ENCODE data around the gene THOC1. TPM values are rescaled to one million over a fixed set of nuclear protein-coding genes. Genes with fewer than 3 reads are reported as not detected.

THOC1 gene
- total RNA-seq, 5 donors from 2014 or later (not counting 1 experiment from before 2014, with no cell fraction given) = 50.7 to 88.5 (median 53.7) TPM

DNA sequence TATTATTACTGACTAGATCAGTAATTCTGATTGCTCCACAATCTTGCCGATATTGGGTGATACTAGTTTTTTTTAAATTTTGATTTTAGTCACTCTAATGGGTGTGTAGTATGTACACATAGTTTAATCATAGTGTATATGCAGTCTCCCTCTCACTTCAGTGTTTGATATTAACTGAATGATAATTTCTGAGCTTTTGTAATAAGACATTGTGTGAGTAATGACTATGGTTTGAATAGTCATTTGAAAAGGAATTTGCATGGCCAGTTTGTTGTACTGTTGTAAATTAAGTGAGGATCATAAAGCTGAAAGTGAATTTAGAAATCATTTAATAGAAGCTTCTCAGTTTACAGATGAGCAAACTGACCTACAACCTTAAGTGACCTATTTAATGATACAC lies 76.1 kb downstream of the THOC1 start:
- no peaks in the 10 kb centered on the region for H3K27me3 ChIP-seq (replicated peaks in 1 of 2; ENCODE audit: control insufficient read depth in 2 of 2, extremely low read depth in 1 of 2, insufficient read depth in 2 of 2, low read length in 1 of 2)
- Mint-ChIP-seq H3K36me3 (peaks cover 31% of the 10 kb centered on the region), H3K4me1 (peaks cover 30 to 37% (median 36%) of the 10 kb centered on the region in 3 donors), H3K4me3 (no peak overlapping the region), H3K9me3 (no peaks in the 10 kb centered on the region), H3K27ac (no peak overlapping the region), H3K27me3 (no peaks in the 10 kb centered on the region)
- POLR2A ChIA-PET = interaction anchor here in 1 of 2 donors (0.7 kb wide), 2 partner anchors 19 to 71 kb away, joined by 3 to 4 read pairs; no protein-coding TSS in a partner anchor
- no peaks in the 10 kb centered on the region for H3K4me1 ChIP-seq (ENCODE audit: control insufficient read depth in 1 of 2, extremely low read depth in 1 of 2, insufficient read depth in 2 of 2, low read length in 2 of 2)
- H3K9me3 ChIP-seq = no peaks in the 10 kb centered on the region
- DNase-seq = no peak
- H3K27ac ChIP-seq (ENCODE audit: low read length) = no peak overlapping the region
- no CpG with 5 or more reads among the region's 1 CpG for WGBS (ENCODE audit: insufficient coverage)
- ATAC-seq (replicated peaks in 1 of 4) = no peak
- H3K36me3 ChIP-seq (ENCODE audit: control insufficient read depth in 2 of 2, extremely low read depth in 1 of 2, insufficient read depth in 1 of 2, low read length in 1 of 2) = peaks cover 2 to 11% of the 10 kb centered on the region in 2 donors
- CTCF ChIA-PET = interaction anchor here in 1 of 2 donors (0.8 kb wide), 1 partner anchor 19 kb away, joined by 3 read pairs; no protein-coding TSS in a partner anchor
- no peak overlapping the region for H3K4me3 ChIP-seq (ENCODE audit: control insufficient read depth in 1 of 2, extremely low read depth in 1 of 2, low read length in 1 of 2)

GRCh38 chr18:189254-189653 lies 78.6 kb downstream of the THOC1 start:
- H3K4me1 ChIP-seq (ENCODE audit: control insufficient read depth in 1 of 2, extremely low read depth in 1 of 2, insufficient read depth in 2 of 2, low read length in 2 of 2) = no peaks in the 10 kb centered on the region
- no peaks in the 10 kb centered on the region for H3K9me3 Mint-ChIP-seq

DNA sequence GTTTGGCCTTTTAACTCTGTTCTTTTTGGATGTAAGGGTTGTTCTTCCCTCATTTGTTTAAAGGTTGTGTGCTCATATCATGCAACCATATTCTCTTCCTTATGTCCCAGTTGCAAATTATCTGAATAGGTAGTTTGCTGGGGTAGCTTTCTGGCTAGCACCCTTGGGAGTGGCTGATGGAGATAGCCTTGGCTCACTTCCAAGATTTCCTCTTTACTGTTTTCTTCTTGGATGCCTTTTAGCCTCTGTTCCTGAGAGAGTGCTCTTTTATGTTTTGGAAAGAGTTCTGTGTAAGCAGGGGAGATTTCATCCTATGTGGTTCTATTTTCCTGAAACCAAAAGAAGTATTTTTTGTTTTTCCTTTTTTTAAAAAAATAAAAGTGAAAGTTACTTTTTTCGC lies 84.1 kb downstream of the THOC1 start:
- CTCF ChIA-PET = no interaction called here
- no CpG with 5 or more reads among the region's 1 CpG for WGBS (ENCODE audit: insufficient coverage)
- DNase-seq = no peak

More at GRCh38 chr18:189254-189653, 78.6 kb downstream of the THOC1 start:
- H3K27me3 ChIP-seq (replicated peaks in 1 of 2; ENCODE audit: control insufficient read depth in 2 of 2, extremely low read depth in 1 of 2, insufficient read depth in 2 of 2, low read length in 1 of 2) = no peaks in the 10 kb centered on the region
- H3K36me3 ChIP-seq (ENCODE audit: control insufficient read depth in 2 of 2, extremely low read depth in 1 of 2, insufficient read depth in 1 of 2, low read length in 1 of 2) = peaks cover 0 to 6% of the 10 kb centered on the region in 2 donors
- H3K9me3 ChIP-seq = no peaks in the 10 kb centered on the region
- Mint-ChIP-seq H3K27ac (no peak overlapping the region), H3K4me1 (peaks cover 30 to 38% (median 36%) of the 10 kb centered on the region in 3 donors), H3K4me3 (no peak overlapping the region), H3K27me3 (no peaks in the 10 kb centered on the region), H3K36me3 (peaks cover 24% of the 10 kb centered on the region)
- H3K4me3 ChIP-seq (ENCODE audit: control insufficient read depth in 1 of 2, extremely low read depth in 1 of 2, low read length in 1 of 2) = no peak overlapping the region
- DNase-seq (no peak), ATAC-seq (replicated peaks in 1 of 4) (no peak)
- 100% methylated on average over 1 of the region's 5 CpGs for whole genome bisulfite sequencing (ENCODE audit: insufficient coverage)
- ChIA-PET POLR2A (interaction anchor here in 1 of 2 donors (0.6 kb wide), 1 partner anchor 52 kb away, joined by 4 read pairs; no protein-coding TSS in a partner anchor), CTCF (no interaction called here)
- no peak overlapping the region for H3K27ac ChIP-seq (ENCODE audit: low read length)

GRCh38 chr18:181711-182110 lies 86.1 kb downstream of the THOC1 start:
- no peak overlapping the region for H3K4me3 ChIP-seq (ENCODE audit: control insufficient read depth in 1 of 2, extremely low read depth in 1 of 2, low read length in 1 of 2)
- Mint-ChIP-seq H3K27me3 (no peaks in the 10 kb centered on the region), H3K4me1 (peaks cover 26 to 33% (median 28%) of the 10 kb centered on the region in 3 donors), H3K4me3 (no peak overlapping the region), H3K9me3 (no peaks in the 10 kb centered on the region), H3K27ac (no peak overlapping the region), H3K36me3 (peaks cover 32% of the 10 kb centered on the region)
- DNase-seq (no peak), ATAC-seq (replicated peaks in 1 of 4) (no peak)
- no peak overlapping the region for H3K27ac ChIP-seq (ENCODE audit: low read length)
- ChIA-PET POLR2A (interaction anchor here in 1 of 2 donors (0.7 kb wide), 1 partner anchor 30 kb away, joined by 3 read pairs; no protein-coding TSS in a partner anchor), CTCF (no interaction called here)
- H3K4me1 ChIP-seq (ENCODE audit: control insufficient read depth in 1 of 2, extremely low read depth in 1 of 2, insufficient read depth in 2 of 2, low read length in 2 of 2) = peaks cover 0 to 4% of the 10 kb centered on the region in 2 experiments
- H3K36me3 ChIP-seq (ENCODE audit: control insufficient read depth in 2 of 2, extremely low read depth in 1 of 2, insufficient read depth in 1 of 2, low read length in 1 of 2) = peaks cover 0 to 30% of the 10 kb centered on the region in 2 donors
- H3K9me3 ChIP-seq = no peaks in the 10 kb centered on the region
- no peaks in the 10 kb centered on the region for H3K27me3 ChIP-seq (replicated peaks in 1 of 2; ENCODE audit: control insufficient read depth in 2 of 2, extremely low read depth in 1 of 2, insufficient read depth in 2 of 2, low read length in 1 of 2)

More for the DNA sequence above, 84.1 kb downstream of the THOC1 start:
- H3K4me1 ChIP-seq (ENCODE audit: control insufficient read depth in 1 of 2, extremely low read depth in 1 of 2, insufficient read depth in 2 of 2, low read length in 2 of 2) = peaks cover 0 to 4% of the 10 kb centered on the region in 2 experiments
- no peaks in the 10 kb centered on the region for H3K9me3 Mint-ChIP-seq
- no peak overlapping the region for H3K4me3 ChIP-seq (ENCODE audit: control insufficient read depth in 1 of 2, extremely low read depth in 1 of 2, low read length in 1 of 2)
- no peaks in the 10 kb centered on the region for H3K27me3 ChIP-seq (replicated peaks in 1 of 2; ENCODE audit: control insufficient read depth in 2 of 2, extremely low read depth in 1 of 2, insufficient read depth in 2 of 2, low read length in 1 of 2)
- peaks cover 32% of the 10 kb centered on the region for H3K36me3 Mint-ChIP-seq
- H3K36me3 ChIP-seq (ENCODE audit: control insufficient read depth in 2 of 2, extremely low read depth in 1 of 2, insufficient read depth in 1 of 2, low read length in 1 of 2) = peaks cover 0 to 30% of the 10 kb centered on the region in 2 donors
- H3K27me3 Mint-ChIP-seq = no peaks in the 10 kb centered on the region
- no peaks in the 10 kb centered on the region for H3K9me3 ChIP-seq
- H3K4me1 Mint-ChIP-seq = peaks cover 24 to 30% (median 26%) of the 10 kb centered on the region in 3 donors
- H3K27ac Mint-ChIP-seq = no peak overlapping the region
- H3K27ac ChIP-seq (ENCODE audit: low read length) = no peak overlapping the region
- POLR2A ChIA-PET = no interaction called here
- ATAC-seq (replicated peaks in 1 of 4) = no peak
- no peak overlapping the region for H3K4me3 Mint-ChIP-seq

DNA sequence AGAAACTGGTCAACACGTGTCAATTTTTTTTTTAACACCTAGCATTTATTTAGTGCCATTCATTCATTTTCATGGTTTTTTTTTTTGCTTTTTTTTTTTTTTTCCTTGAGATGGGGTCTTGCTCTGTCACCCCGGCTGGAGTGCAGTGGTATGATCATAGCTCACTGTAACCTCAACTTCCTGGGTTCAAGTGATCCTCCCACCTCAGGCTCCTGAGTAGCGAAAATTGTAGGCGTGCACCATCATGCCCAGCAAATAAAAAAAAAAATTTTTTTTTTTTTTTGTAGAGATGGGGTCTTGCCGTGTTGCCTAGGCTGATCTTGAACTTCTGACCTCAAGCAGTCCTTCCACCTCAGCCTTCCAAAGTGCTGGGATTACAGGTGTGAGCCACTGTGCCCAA lies 88.3 kb downstream of the THOC1 start:
- POLR2A ChIA-PET = interaction anchor here in 1 of 2 donors (0.6 kb wide), 1 partner anchor 119 kb away, joined by 4 read pairs; no protein-coding TSS in a partner anchor

DNA sequence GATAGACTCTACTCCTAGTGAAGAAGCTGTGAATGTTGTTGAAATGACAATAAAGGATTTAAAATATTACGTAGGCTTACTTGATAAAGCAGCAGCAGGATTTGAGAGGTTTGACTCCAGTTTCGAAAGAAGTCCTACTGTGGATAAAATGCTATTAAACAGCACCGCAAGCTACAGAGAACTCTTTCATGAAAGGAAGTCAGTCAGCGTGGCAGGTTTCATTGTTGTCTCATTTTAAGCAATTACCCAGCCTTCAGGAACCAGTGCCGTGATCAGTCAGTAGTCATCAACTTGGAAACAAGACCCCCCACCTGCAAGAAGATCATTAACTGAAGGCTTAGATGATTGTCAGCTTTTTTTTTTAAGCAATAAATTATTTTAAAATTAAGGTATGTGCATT lies 95.5 kb downstream of the THOC1 start:
- Mint-ChIP-seq H3K9me3 (no peaks in the 10 kb centered on the region), H3K36me3 (peaks cover 32% of the 10 kb centered on the region), H3K27me3 (no peaks in the 10 kb centered on the region), H3K4me1 (peaks cover 18 to 32% (median 31%) of the 10 kb centered on the region in 3 donors), H3K4me3 (no peak overlapping the region), H3K27ac (no peak overlapping the region)
- 100% methylated on average over 2 of the region's 5 CpGs for WGBS (ENCODE audit: insufficient coverage)
- H3K27me3 ChIP-seq (replicated peaks in 1 of 2; ENCODE audit: control insufficient read depth in 2 of 2, extremely low read depth in 1 of 2, insufficient read depth in 2 of 2, low read length in 1 of 2) = no peaks in the 10 kb centered on the region
- H3K9me3 ChIP-seq = no peaks in the 10 kb centered on the region
- ATAC-seq (replicated peaks in 1 of 4) = no peak
- H3K36me3 ChIP-seq (ENCODE audit: control insufficient read depth in 2 of 2, extremely low read depth in 1 of 2, insufficient read depth in 1 of 2, low read length in 1 of 2) = peaks cover 0 to 34% of the 10 kb centered on the region in 2 donors
- H3K4me1 ChIP-seq (ENCODE audit: control insufficient read depth in 1 of 2, extremely low read depth in 1 of 2, insufficient read depth in 2 of 2, low read length in 2 of 2) = no peaks in the 10 kb centered on the region
- no peak overlapping the region for H3K4me3 ChIP-seq (ENCODE audit: control insufficient read depth in 1 of 2, extremely low read depth in 1 of 2, low read length in 1 of 2)
- ChIA-PET CTCF (interaction anchor here in 1 of 2 donors (1.3 kb wide), 1 partner anchor 20 kb away, joined by 3 read pairs; no protein-coding TSS in a partner anchor), POLR2A (interaction anchor here in 1 of 2 donors (0.7 kb wide), 1 partner anchor 20 kb away, joined by 4 read pairs; no protein-coding TSS in a partner anchor)
- H3K27ac ChIP-seq (ENCODE audit: low read length) = no peak overlapping the region
- no peak for DNase-seq

More for the DNA sequence above, 88.3 kb downstream of the THOC1 start:
- WGBS (ENCODE audit: insufficient coverage) = 20% methylated on average over 1 of the region's 5 CpGs
- Histone ChIP-seq H3K9me3 (no peaks in the 10 kb centered on the region), H3K4me1 (ENCODE audit: control insufficient read depth in 1 of 2, extremely low read depth in 1 of 2, insufficient read depth in 2 of 2, low read length in 2 of 2) (peaks cover 0 to 4% of the 10 kb centered on the region in 2 experiments), H3K27me3 (replicated peaks in 1 of 2; ENCODE audit: control insufficient read depth in 2 of 2, extremely low read depth in 1 of 2, insufficient read depth in 2 of 2, low read length in 1 of 2) (no peaks in the 10 kb centered on the region), H3K36me3 (ENCODE audit: control insufficient read depth in 2 of 2, extremely low read depth in 1 of 2, insufficient read depth in 1 of 2, low read length in 1 of 2) (peaks cover 0 to 26% of the 10 kb centered on the region in 2 donors), H3K27ac (ENCODE audit: low read length) (no peak overlapping the region), H3K4me3 (ENCODE audit: control insufficient read depth in 1 of 2, extremely low read depth in 1 of 2, low read length in 1 of 2) (no peak overlapping the region)
- CTCF ChIA-PET = interaction anchor here in 1 of 2 donors (0.7 kb wide), 1 partner anchor 19 kb away, joined by 7 read pairs; no protein-coding TSS in a partner anchor
- DNase-seq (no peak), ATAC-seq (replicated peaks in 1 of 4) (no peak)
- Mint-ChIP-seq H3K36me3 (peaks cover 31% of the 10 kb centered on the region), H3K27me3 (no peaks in the 10 kb centered on the region), H3K9me3 (no peaks in the 10 kb centered on the region), H3K4me1 (peaks cover 38 to 44% (median 40%) of the 10 kb centered on the region in 3 donors), H3K4me3 (no peak overlapping the region), H3K27ac (no peak overlapping the region)
